ENCODE measurements around the gene ZBTB20.

- no peak for TF ChIP-seq CTCF (IDR thresholded peaks at IDR 0.05)
- TF ChIP-seq POLR2A (IDR thresholded peaks at IDR 0.05) = no peak
Measured at GRCh38 chr3:114671741-114672510, 475.2 kb downstream of the ZBTB20 start.
